Limb (tissue), 2 donors: ENCODE results near the gene TSHB.
A peak's percentile ranks its signal among the peaks of the same experiment; 100 is the strongest.
"Not testable (repeated sequence)": the region's sequence is repeated elsewhere in the genome, so short reads cannot be mapped to it uniquely, and the experiment has no call there.

Experiments
- DNase-seq, 2 donors: peaks; one replicate each; pipeline ENCODE4 v3.0.0-alpha.2; 2016; ENCODE audit errors: extremely low spot score in 2 of 2

TSHB gene

DNA sequence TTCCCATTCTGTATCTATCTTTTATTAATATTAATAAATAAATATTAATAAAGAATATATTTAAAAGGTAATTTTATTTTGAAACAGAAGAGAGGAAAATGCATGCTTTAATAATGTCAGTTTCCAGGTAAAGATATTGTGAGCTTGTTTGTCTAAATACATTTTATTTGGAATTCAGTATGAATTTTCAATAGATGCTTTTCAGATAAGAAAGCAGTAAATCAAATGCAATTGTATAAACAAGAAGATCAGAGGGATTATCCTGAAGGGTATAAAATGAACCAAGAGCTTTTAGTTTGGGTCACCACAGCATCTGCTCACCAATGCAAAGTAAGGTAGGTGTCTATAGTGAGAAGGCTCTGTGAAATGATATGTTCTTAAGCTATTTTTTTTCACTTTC, at the start of gene TSHB:
TSS of gene TSHB (plus strand) at position 301 of the 400 bp plus-strand sequence. CDS start 3,537 bp downstream, outside the sequence.
- DNase-seq, result no peak

- no peak for DNase-seq
These were observed 47.4 kb upstream of the TSHB start for GRCh38 chr1:114982251-114982650.

GRCh38 chr1:114986286-114986685, 43.3 kb upstream of the TSHB start:
- no peak for DNase-seq

DNA sequence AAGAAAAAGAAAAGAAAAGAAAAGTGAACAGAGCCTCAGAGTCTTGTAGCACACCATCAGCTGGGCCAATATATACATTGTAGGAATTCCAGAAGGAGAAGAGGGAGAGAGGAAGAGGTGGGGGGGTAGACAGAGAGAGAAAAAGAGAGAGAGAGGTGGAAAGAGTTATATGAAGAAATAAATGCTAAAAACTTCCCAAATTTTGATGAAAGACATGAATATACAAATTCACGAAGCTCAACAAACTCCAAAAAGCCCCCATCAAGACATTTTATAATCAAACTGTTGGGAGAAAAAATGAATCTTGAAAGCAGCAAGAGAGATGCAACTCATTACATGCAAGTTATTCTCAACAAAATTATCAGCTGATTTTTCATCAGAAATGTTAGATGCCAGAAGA, 41.5 kb upstream of the TSHB start:
- DNase-seq, result no peak

GRCh38 chr1:114997510-114998289, 31.9 kb upstream of the TSHB start:
- DNase-seq, result no peak

DNA sequence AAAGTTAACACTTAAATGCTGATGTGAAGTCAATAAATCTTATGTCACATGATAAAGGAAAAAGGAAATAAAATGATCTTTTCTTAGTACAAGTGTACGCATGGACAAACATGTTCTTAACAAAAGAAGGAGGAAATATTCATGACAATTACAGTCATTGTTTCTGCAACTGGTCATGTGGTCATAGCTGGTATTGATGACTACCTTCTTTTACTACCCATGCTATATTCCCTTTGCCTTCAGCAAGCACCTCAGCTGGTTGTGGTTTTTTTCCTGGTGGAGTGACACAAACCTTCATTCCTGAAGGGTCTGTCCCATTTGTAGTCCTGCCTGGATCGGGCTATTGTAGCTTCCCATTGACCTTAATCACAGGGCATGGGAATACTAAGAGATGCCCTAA, 23.4 kb upstream of the TSHB start:
- no peak for DNase-seq

- DNase-seq, result no peak
These were observed 17.6 kb upstream of the TSHB start for GRCh38 chr1:115012006-115012405.

DNA sequence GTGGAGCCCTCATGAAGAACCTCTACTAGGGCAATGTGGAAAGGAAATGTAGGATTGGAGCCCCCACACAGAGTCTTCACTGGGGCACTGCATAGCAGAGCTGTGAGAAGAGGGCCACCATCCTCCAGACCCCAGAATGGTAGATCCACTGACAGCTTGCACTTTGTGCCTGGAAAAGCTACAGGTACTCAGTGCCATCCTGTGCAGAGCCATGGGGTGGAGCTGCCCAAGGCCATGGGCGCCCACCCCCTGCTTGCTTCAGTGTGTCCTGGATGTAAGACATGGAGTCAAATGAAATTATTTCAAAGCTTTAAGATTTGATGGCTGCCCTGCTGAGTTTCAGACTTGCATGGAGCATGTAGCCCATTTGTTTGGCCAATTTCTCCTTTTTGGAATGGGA, 17.2 kb upstream of the TSHB start:
- DNase-seq, result no peak

DNA sequence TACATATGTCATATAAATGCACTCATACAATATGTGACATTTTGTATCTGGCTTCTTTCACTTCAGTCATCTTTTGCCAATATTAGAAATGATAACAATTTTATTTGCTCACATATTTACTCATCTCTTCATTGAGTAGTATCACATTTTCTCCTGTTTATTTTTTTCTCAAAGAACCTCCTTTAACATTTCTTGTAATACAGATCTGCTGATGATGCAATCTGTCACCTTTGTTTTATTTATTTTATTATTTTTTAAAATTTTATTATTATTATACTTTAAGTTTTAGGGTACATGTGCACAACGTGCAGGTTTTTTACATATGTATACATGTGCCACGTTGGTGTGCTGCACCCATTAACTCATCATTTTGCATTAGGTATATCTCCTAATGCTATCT, 15.8 kb upstream of the TSHB start:
- DNase-seq, result no peak

- DNase-seq, result not testable (repeated sequence)
These were observed 10.1 kb upstream of the TSHB start for GRCh38 chr1:115019549-115019948.

DNA sequence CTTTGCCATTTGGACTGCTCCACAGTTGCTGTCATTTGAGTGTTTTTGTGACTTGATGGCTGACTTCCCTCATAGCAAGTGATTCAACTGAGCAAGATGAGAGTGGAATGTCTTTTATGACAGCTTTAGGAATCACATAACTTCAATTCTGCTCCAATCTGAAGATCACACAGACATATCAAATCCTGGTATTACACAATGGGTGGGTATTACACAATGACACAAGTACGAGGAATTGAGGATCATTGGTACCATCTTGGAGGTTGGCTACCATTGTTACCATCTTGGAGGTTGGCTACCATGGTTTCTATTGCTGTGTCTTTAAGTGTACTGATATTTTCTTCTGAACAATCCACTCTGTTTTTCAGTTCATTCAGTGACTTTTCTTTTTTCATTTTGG, 8.5 kb upstream of the TSHB start:
- no peak for DNase-seq

GRCh38 chr1:115023593-115023992, 6.0 kb upstream of the TSHB start:
- DNase-seq, result no peak

GRCh38 chr1:115031595-115031994, 2.0 kb downstream of the TSHB start:
- no peak for DNase-seq

DNA sequence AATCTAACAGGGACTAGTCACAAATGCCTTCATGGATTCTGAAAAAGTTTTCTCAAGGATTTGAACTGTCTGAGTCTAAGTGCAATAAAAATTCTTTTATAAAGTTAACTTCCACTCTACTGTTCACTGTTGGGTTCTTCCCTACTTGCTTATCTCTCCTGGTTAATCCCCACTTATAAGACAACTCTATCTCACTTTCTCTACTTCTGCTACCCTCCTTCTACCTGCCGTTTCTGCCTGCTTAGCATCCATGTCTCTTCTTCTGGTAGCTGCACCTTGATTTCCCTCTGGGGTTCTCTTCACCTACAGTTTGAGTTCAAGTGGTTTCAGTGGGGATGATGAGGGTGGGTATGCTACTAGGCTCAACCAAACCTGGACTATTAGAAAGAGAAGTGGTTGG, 6.0 kb downstream of the TSHB start:
- no peak for DNase-seq

DNA sequence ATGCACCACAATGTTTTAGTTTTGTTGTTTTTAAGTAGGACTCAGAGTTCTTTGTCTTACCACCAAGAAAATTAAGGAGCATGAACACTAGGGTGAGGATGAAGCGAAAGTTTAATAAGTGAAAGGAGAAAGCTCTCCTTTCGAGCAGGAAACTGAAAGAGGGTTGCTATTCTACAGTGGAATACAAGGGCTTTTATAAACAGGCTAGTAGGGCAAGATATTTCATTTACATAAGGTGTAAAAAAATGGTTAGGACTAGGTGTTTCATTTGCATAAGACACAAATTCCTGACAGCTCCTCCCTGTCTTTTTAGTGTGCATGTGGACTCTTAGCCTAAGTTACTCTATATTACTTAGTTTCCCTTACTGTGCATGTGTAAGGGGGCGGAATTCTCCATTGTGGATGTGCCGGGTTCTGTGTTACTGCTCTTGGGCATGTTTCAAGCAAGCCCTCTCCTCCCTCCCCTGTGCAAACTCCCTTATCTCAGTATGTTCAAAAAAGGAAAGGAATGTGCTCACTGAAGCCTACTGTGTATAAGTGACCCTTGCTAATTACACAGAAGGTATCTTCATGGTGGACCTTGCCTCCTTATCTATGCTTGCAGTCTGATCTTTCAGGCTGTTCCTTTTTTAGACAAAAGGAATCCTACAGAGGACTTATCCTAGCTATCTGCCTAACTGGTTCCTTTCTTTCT, 7.3 kb downstream of the TSHB start:
- no peak for DNase-seq

DNA sequence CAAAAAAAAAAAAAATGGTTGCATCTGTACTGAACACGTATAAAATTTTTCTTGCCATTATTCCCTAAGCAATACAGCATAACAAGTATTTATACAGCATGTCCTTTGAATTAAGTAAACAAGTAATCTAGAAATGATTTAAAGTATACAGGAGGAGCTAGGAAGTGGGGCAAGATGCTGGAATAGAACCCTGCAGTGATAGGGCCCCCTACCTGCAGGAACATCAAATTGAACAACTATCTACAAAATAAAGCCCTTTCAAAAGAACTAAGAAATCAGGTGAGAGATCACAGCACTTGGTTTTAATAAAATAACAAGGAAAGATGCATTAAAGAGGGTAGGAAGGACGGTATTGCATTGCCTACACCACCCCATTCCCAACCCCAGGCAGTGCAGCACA, 10.9 kb downstream of the TSHB start:
- DNase-seq, result no peak

DNA sequence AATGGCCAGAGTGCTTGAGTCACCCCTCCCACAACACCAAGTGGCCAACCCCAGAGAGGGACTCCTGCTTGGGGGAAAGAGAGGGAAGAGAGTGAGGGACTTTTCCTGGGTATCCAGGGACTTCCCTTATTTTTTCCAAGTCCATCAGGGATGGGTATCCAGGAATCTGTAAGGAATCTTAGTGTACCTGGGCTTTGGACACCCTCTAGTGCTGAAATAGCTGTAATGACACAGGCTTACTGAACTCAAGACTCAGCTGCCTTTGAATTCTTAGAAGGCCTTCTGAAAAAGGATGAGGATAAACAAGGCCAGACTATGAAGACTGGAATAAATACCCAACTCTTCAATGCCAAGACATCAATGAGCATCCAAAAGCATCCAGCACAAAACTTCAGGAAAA, 12.0 kb downstream of the TSHB start:
- DNase-seq, result no peak

- DNase-seq, result no peak
These were observed 17.1 kb downstream of the TSHB start for GRCh38 chr1:115046751-115047150.

- no peak for DNase-seq
These were observed 22.2 kb downstream of the TSHB start for GRCh38 chr1:115051850-115052249.

DNA sequence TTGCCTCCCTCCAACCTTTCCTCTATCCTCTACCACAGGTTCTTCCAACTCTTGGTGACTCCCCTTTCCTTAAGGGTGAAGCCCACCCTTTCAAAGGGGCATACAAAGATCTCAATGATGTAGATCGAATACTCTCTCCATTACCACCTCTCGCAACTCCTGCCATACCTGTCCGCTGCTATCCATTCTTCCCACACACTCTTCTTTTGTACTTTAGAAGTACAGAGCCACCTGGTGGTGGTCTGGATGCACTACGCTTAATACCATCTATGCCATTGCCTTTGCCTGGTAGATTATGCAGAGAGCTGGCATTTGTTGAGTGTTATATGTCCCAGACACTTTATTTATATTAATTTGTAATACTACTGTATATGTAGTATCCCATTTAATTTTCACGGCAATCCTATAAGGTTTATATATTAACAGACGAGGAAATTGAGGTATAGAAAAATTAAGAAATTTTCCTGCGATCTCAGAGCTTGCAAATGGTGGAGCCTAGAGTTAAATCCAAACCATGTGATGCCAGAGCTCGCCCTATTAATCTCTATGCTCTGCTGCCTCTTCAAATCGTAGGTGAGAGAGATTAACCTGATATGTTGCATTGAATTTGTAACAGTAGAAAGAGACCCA, 22.9 kb downstream of the TSHB start:
- peak; percentile 48 to 56 for DNase-seq

DNA sequence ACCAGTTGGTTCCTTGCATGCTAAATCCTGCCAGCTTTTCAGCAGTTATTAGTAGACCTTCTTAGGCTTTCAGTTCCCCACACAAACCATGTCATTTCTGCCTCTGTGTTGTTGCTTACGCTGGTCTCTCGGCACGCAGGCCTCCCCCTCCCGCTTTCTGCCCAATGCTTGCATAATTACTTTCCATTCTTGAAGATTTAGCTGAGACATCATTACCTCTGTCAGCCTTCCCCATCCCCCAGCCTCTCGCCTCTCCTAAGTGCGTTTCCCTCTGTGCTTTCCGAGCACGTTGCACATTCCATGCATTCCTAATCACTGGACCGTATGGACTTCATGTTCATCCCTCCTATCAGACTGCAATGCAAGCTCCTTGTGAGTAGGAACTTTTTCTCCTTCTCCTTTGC, 26.8 kb downstream of the TSHB start:
- DNase-seq, result peak in 1 of 2 donors; percentile 43

DNA sequence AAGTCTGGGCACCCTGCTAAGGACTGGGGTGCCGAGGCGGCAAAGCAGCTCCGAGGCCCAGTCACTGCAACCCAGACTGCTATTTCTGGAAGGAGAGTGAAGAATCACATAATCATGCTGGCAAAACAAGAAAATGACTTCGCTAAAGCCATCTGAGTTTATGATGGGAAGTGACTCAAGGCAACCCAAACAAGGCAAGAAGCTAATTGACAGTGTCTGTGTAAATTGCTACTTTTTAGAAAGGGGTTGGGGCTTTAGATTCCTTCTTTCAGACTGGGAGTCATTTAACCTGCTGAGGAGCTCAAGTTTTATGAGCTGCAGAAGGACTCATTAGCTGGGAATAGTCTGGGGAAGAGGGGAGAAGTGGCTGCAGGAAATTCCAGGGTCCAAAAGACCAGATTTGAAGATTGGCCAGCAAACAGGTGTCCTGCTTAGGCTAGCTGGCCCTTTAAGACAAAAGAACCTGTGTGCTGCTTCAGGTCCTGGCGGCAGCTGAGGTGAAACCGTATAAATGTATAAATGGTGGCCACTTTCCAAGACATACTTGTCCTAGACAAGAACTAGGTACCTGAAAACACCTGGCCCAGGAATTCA, 28.1 kb downstream of the TSHB start:
- DNase-seq, result no peak
